GM19455 (cell line): ENCODE measurements around the gene INPP1.
"Not testable (repeated sequence)": the region's sequence is repeated elsewhere in the genome, so short reads cannot be mapped to it uniquely, and the experiment has no call there.

Experiments used
- ATAC-seq: cut with Tn5 transposase; IDR thresholded peaks from one replicate; pipeline ENCODE4 v1.9.1; 2021; ENCODE audit not compliant: unreplicated experiment

The INPP1 gene

GRCh38 chr2:190333395-190333794 is 10.0 kb upstream of the INPP1 start:
- ATAC-seq = no peak

- ATAC-seq = no peak
Measured at GRCh38 chr2:190333928-190334327, 9.5 kb upstream of the INPP1 start.

- no peak for ATAC-seq
Measured at GRCh38 chr2:190334479-190335224, 8.7 kb upstream of the INPP1 start.

- no peak for ATAC-seq
Measured at GRCh38 chr2:190335225-190335559, 8.2 kb upstream of the INPP1 start.

GRCh38 chr2:190335584-190335983 is 7.8 kb upstream of the INPP1 start:
- not testable (repeated sequence) for ATAC-seq

DNA sequence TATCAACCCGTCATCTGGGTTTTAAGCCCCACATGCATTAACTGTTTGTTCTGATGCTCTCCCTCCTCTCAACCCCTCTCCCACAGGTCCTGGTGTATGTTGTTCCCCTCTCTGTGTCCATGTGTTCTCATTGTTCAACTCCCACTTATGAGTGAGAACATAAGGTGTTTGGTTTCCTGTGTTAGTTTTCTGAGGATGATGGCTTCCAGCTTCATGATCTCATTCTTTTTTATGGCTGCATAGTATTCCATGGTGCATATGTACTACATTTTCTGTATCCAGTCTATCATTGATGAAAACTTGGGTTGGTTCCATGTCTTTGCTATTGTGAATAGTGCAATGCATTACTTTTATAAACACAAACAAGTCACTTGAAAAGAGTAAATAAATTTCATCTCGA is 7.0 kb upstream of the INPP1 start:
- no peak for ATAC-seq

- ATAC-seq = no peak
Measured at GRCh38 chr2:190338453-190338852, 4.9 kb upstream of the INPP1 start.

- no peak for ATAC-seq
Measured at GRCh38 chr2:190339394-190339793, 4.0 kb upstream of the INPP1 start.

DNA sequence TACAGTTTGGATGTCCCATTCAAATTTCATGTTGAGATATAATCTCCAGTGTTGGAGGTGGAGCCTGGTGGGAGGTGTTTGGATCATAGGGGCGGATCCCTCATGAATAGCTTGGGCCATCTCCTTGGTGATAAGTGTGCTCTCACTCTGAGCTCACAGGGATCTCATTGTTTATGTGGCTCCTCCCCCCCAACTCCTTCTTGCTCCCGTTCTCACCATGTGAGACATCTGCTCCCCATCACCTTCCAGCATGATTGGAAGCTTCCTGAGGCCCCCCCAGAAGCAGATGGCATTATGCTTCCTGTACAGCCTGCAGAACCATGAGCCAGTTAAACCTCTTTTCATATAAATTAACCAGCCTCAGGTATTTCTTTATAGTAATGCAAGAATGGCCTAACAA is 3.0 kb upstream of the INPP1 start:
- ATAC-seq = no peak

DNA sequence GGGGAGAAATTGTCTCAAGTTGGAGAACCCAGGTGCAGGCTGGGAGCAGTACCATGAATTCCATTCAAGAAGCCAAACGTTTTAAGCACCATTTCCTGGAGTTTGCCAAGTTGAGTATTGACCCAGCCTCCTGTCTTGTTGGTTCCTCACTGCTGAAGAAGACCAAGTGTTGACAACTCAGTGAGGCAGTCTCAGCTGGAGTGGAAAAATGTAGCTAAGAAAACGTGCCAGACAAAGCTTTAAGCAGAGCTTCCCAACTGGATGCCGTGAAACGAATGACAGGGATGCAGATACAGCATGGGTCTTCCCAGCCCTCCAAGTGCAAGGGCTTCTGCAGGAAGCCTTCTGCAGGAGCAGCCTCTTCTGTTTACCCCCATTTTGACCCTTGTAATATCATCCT is 778 bp upstream of the INPP1 start:
- ATAC-seq = no peak

DNA sequence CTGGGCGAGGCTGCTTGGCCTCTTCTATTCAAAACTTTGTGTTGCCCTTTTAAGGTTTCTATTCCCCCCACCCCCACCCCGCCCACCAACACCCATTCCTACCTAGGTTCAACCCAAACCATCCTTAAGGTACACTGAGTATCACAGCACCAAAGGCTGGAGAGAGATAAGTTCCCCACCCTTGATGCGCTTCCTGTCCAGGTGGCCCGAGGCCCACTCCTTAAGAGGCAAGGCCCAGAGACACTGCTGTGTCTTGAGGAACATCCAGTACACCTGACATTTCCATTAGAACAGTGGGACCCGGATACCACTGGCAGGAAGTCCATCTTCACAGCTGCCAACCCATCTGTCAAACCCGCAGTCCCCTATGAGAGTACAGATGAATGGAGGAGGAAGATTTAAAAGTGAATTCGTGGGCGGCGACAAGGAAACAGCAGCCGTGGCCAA is 277 bp upstream of the INPP1 start:
- no peak for ATAC-seq

DNA sequence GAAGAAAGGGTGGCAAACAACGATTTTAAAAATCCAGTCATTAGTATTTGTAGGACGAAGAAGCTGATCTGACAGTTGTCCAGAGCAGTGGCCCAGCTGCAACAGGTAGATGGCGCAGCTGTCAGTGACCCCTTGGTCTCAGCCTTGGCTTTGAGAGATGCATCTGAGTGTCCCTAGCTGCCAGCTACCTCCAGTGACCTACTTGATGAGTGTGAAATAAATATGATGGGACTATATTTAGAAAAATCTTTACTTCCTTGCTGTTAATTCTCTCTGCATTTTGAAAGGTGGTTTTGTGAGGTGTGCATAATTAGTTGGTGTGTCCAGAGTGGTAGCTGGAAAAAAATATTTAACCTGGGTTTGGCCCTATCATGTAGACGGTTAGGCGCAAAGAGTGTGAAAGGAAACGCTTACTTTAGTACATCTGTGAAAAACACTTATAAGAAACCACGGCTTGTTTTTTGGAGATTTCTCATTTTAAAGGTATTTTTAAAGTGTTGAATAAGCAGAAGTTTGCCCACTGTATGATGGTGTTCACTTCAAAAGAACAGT is 963 bp downstream of the INPP1 start:
- peak; percentile 77 for ATAC-seq

- ATAC-seq = no peak
Measured at GRCh38 chr2:190350371-190350770, 7.0 kb downstream of the INPP1 start.

DNA sequence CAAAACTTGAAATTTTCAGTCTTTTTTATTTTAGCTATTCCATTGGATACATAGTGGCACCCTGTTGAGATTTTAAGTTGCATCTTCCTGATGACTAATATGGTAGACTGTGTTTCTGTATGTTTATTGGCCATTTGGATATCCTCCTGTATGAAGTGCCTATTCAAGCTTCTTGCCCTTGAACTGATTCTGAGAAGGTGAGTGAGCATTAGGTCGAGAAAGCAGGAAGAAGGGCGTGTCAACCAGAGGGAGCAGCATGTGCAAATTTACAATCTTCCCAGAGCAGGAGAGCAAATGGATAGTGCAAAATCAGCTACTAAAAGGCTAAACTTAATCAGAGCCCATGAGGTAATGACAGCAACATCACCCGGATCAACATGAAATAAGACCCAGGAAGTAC is 8.6 kb downstream of the INPP1 start:
- ATAC-seq = no peak

DNA sequence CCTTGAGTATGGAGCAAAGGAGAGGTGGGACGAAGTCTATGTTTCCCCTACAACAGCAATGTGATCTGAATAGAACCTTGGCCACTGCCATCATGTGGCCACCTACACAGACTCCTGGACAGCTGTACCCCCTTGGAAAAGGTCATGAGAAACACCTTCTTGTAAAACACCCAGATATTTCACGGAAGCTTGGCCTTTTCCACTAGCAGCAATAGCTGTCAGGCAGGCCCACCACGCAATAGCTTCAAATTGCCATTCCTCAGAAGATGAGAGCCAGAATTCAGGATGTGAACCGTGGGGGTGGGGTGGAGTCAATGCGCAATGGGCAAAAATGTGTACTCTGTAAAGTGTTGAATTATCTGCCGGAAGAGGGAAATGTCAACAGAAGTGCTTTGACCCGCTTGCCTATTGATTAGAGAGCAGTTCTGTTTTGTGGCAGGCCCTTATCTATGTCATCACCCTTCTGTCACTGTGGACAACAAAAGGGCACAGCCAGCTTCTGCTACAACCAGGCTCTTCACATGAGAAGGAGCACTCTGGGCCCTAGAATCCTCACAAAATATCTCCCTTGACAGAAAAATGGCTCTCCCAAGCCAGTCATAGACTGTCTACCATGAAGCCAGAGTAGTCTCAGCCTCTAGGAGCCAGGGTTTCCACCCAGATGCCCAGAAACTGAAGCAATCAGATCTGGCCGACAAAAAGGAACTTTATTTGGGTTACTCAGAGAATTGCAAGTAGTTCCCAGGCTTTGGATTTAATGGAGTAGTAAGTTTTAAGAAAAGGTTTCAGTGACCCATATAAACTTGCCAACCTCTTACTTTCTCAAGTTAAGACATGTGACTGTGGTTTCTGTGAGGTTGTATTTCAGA is 9.5 kb downstream of the INPP1 start:
- ATAC-seq = no peak

DNA sequence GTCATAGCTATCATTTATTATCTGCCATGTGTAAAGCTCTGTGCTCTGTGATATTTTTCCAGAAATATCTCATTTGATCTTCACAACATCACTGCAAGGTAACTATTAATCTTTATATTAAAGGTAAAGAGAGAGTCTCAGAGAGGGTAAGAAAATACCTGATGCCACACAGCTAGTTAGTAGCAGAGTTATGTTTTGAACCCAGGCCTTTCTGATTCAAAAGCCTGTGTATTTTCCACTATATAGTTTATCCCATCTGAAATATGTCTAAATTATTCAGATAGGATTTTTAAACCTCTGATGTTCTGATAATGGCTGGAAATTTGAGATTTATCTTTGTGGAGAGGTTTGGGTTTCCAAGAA is 10.1 kb downstream of the INPP1 start:
- no peak for ATAC-seq

DNA sequence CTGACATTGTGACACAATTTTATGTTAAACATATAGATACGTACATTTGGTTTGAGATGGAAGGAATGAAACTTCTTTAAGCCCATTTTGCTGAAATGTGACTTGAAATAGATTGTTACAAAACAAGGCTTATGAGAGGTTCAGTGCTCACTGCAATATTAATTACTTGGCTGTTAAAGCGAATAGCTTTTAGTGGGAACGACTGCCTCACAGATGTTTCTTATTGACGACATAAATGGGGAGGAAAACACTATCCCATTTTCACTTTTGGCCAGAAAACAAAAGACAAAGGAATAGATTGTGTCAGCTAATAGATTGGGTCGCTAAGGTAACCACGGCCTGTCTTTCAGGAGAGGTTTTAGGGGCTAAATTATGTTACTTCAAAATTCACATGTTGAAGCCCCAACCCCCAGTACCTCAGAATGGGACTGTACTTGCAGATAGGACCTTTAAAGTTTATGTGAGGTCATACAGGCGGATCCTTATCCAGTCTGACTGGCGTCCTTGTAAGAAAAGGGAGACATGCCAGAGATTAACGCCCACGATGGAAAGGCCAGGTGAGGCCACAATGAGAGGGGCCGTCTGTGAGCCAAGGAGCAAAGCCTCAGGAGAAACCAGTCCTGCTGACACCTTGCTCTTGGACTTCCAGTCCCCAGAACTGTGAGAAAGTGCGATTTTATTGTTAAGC is 10.8 kb downstream of the INPP1 start:
- ATAC-seq = no peak

GRCh38 chr2:190355968-190356644 is 12.7 kb downstream of the INPP1 start:
- no peak for ATAC-seq

GRCh38 chr2:190357600-190357999 is 14.2 kb downstream of the INPP1 start:
- ATAC-seq = no peak

- not testable (repeated sequence) for ATAC-seq
Measured at GRCh38 chr2:190358655-190359448, 15.5 kb downstream of the INPP1 start.
